Measurements from ENCODE around the gene RBP2.

RBP2 gene

GRCh38 chr3:139476348-139476747 is at the start of gene RBP2:
Gene RBP2, minus strand, starts transcription at chr3:139476516. Its CDS starts 57 bp downstream, at chr3:139476459.
- TF ChIP-seq POLR2A (IDR thresholded peaks at IDR 0.05; ENCODE audit: low read length) (no peak), GATA1 (IDR thresholded peaks at IDR 0.05; ENCODE audit: low read depth, low read length) (no peak)
- DNase-seq: no peak

GRCh38 chr3:139524841-139525636 is 48.7 kb upstream of the RBP2 start:
- TF ChIP-seq POLR2A (IDR thresholded peaks at IDR 0.05; ENCODE audit: low read length) (no peak), GATA1 (IDR thresholded peaks at IDR 0.05; ENCODE audit: low read depth, low read length) (no peak)
- DNase-seq: no peak

GRCh38 chr3:139523718-139524117 is 47.4 kb upstream of the RBP2 start:
- no peak for DNase-seq
- no peak for TF ChIP-seq GATA1 (IDR thresholded peaks at IDR 0.05; ENCODE audit: low read depth, low read length)
- TF ChIP-seq POLR2A (IDR thresholded peaks at IDR 0.05; ENCODE audit: low read length): no peak

- no peak for DNase-seq
- TF ChIP-seq POLR2A (IDR thresholded peaks at IDR 0.05; ENCODE audit: low read length) (no peak), GATA1 (IDR thresholded peaks at IDR 0.05; ENCODE audit: low read depth, low read length) (no peak)
Observed at GRCh38 chr3:139523166-139523565, 46.9 kb upstream of the RBP2 start.

- no peak for DNase-seq
- no peak for TF ChIP-seq POLR2A (IDR thresholded peaks at IDR 0.05; ENCODE audit: low read length)
- no peak for TF ChIP-seq GATA1 (IDR thresholded peaks at IDR 0.05; ENCODE audit: low read depth, low read length)
Observed at GRCh38 chr3:139522421-139522820, 46.1 kb upstream of the RBP2 start.

GRCh38 chr3:139521816-139522215 is 45.5 kb upstream of the RBP2 start:
- DNase-seq: no peak
- no peak for TF ChIP-seq POLR2A (IDR thresholded peaks at IDR 0.05; ENCODE audit: low read length)
- no peak for TF ChIP-seq GATA1 (IDR thresholded peaks at IDR 0.05; ENCODE audit: low read depth, low read length)

GRCh38 chr3:139521144-139521543 is 44.8 kb upstream of the RBP2 start:
- no peak for DNase-seq
- TF ChIP-seq POLR2A (IDR thresholded peaks at IDR 0.05; ENCODE audit: low read length) (no peak), GATA1 (IDR thresholded peaks at IDR 0.05; ENCODE audit: low read depth, low read length) (no peak)

GRCh38 chr3:139519998-139520737 is 43.9 kb upstream of the RBP2 start:
- TF ChIP-seq GATA1 (IDR thresholded peaks at IDR 0.05; ENCODE audit: low read depth, low read length) (no peak), POLR2A (IDR thresholded peaks at IDR 0.05; ENCODE audit: low read length) (no peak)
- peak; percentile 44 to 64 for DNase-seq

GRCh38 chr3:139518926-139519842 is 42.9 kb upstream of the RBP2 start:
- no peak for TF ChIP-seq GATA1 (IDR thresholded peaks at IDR 0.05; ENCODE audit: low read depth, low read length)
- TF ChIP-seq POLR2A (IDR thresholded peaks at IDR 0.05; ENCODE audit: low read length): no peak
- DNase-seq: no peak

- no peak for DNase-seq
- TF ChIP-seq GATA1 (IDR thresholded peaks at IDR 0.05; ENCODE audit: low read depth, low read length): no peak
- no peak for TF ChIP-seq POLR2A (IDR thresholded peaks at IDR 0.05; ENCODE audit: low read length)
Observed at GRCh38 chr3:139518306-139518705, 42.0 kb upstream of the RBP2 start.

GRCh38 chr3:139517321-139518065 is 41.2 kb upstream of the RBP2 start:
- no peak for DNase-seq
- TF ChIP-seq POLR2A (IDR thresholded peaks at IDR 0.05; ENCODE audit: low read length) (no peak), GATA1 (IDR thresholded peaks at IDR 0.05; ENCODE audit: low read depth, low read length) (no peak)

GRCh38 chr3:139514741-139515140 is 38.4 kb upstream of the RBP2 start:
- no peak for DNase-seq
- TF ChIP-seq GATA1 (IDR thresholded peaks at IDR 0.05; ENCODE audit: low read depth, low read length) (no peak), POLR2A (IDR thresholded peaks at IDR 0.05; ENCODE audit: low read length) (no peak)

GRCh38 chr3:139509631-139510030 is 33.3 kb upstream of the RBP2 start:
- DNase-seq: no peak

More at GRCh38 chr3:139509631-139510030, 33.3 kb upstream of the RBP2 start:
- TF ChIP-seq POLR2A (IDR thresholded peaks at IDR 0.05; ENCODE audit: low read length) (no peak), GATA1 (IDR thresholded peaks at IDR 0.05; ENCODE audit: low read depth, low read length) (no peak)

All from erythroblast (primary cell).